GM10248 (cell line): Measurements from ENCODE around the gene LNX2.

Experiments
- CTCF ChIA-PET: fragments of 300-600 bp; sonication (Branson Sonifier 250); formaldehyde crosslinking; extraction: SDS; loops from one replicate; lab custom pipeline; 2021; ENCODE audit warnings: antibody characterized with exemption; lab: Yijun Ruan, JAX
- POLR2A ChIA-PET: fragments of 350-650 bp; sonication (Branson Sonifier 250); formaldehyde crosslinking; extraction: SDS; loops from one replicate; lab custom pipeline; 2020; ENCODE audit warnings: antibody characterized with exemption; lab: Yijun Ruan, JAX
- DNase-seq: peaks from one replicate; pipeline ENCODE4 v3.0.0; 2012; ENCODE audit errors: extremely low spot score
- TF ChIP-seq, protein P1 (sequence below): IDR thresholded peaks from 2 replicates; pipeline ENCODE4 v1.5.1; 2012; ENCODE audit warnings: mild to moderate bottlenecking, low read depth; ENCODE audit errors: extremely low read depth, missing control alignments, control extremely low read depth

The LNX2 gene

DNA sequence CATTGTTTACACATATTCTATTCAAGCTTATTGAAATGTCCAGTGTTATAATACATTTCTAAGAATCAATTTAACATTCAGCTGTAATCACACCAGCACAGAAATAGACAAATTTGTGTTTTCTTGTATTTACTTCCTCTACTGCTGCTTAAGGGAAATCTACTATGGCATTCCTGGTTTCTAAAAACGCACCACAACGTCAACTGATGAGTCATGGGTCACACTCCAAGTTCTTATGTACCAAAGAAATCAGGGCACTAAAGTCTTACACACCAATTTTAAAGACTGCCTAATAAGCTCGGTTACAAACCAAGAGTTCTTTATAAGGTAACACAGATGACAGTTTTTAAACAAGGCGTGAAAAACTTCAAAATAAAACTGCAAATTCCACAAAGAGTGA is 13.2 kb downstream of the LNX2 start:
- DNase-seq: no peak
- ChIA-PET CTCF (interaction anchor here (0.9 to 2.0 kb wide), 4 partner anchors 8 to 151 kb away, joined by 3 to 10 read pairs (median 6); partner anchors contain the start of gene LNX2), POLR2A (interaction anchor here (0.5 kb wide), 1 partner anchor 20 kb away, joined by 4 read pairs; no protein-coding TSS in a partner anchor)
- TF ChIP-seq, protein P1, sequence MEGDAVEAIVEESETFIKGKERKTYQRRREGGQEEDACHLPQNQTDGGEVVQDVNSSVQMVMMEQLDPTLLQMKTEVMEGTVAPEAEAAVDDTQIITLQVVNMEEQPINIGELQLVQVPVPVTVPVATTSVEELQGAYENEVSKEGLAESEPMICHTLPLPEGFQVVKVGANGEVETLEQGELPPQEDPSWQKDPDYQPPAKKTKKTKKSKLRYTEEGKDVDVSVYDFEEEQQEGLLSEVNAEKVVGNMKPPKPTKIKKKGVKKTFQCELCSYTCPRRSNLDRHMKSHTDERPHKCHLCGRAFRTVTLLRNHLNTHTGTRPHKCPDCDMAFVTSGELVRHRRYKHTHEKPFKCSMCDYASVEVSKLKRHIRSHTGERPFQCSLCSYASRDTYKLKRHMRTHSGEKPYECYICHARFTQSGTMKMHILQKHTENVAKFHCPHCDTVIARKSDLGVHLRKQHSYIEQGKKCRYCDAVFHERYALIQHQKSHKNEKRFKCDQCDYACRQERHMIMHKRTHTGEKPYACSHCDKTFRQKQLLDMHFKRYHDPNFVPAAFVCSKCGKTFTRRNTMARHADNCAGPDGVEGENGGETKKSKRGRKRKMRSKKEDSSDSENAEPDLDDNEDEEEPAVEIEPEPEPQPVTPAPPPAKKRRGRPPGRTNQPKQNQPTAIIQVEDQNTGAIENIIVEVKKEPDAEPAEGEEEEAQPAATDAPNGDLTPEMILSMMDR: no peak

DNA sequence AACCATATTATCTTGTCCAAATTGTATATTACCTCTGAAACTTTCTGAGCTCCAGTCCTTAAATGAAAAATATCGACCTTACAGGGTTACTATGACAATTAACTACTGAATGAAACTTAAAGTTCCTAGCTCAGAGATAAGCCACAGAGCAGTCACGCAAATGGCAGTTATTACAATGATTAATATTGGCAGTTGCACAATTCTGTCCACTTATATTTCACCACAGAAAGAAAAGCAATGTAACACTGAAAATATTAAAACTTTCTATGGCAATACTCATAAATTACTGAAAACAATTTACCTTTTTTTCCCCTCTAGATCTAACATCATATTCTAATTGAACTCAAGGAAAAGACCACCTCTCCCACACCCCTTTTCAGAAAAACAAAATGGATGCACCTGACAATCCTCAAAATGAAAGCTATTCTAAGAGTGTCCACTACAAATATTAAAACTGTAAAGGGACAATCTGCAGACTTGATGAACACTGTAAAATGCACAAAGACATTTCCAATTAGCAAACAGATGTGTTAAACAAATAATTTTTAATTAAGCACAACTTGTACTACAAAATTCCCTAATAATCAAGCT is 14.6 kb downstream of the LNX2 start:
- ChIA-PET CTCF (interaction anchor here (0.6 to 1.5 kb wide), 5 partner anchors 11 to 243 kb away, joined by 3 to 10 read pairs (median 4); partner anchors contain the start of gene LNX2), POLR2A (no interaction called here)
- no peak for DNase-seq
- TF ChIP-seq, protein P1: no peak

DNA sequence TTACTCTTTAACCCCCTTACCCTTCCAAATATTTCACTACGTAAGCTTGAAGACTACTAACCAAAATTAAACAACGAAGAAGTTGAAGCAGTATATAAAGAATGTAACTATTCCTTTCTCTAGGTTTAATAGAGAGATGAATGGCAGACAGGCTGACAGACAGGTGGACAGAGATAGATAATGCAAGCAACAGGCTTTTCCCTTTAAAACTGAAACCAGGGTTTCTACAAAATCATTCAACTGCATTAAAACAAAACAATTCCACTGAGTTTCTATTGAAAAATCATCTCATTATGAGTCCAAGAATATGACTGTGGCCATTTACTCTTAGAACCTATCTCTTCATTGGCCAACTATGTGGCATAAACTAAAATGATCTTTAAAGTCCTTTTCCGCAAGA is 15.2 kb downstream of the LNX2 start:
- ChIA-PET POLR2A (no interaction called here), CTCF (interaction anchor here (0.6 to 1.5 kb wide), 3 partner anchors 11 to 71 kb away, joined by 3 to 4 read pairs (median 3); no protein-coding TSS in a partner anchor)
- TF ChIP-seq, protein P1: no peak
- DNase-seq: no peak

DNA sequence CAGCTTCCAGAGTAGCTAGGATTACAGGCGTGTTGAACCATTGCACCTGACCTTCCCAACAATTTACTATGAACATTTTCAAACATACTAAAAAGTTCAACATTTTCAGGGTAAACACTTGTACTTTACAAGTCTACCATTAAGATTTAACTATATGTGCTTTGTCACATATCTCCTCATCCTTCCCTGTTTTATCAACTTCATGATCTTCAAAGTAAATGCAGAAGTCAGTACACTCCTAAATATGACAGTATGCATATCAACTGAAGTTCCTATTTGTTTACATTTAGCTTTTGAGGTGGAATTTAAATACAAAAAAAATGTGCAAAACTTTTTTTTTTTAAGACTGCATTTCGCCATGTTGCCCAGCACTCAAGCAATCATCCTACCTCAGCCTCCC is 18.5 kb downstream of the LNX2 start:
- TF ChIP-seq, protein P1: no peak
- ChIA-PET POLR2A (no interaction called here), CTCF (interaction anchor here (0.8 to 1.9 kb wide), 4 partner anchors 9 to 19 kb away, joined by 3 to 5 read pairs (median 4); partner anchors contain the start of gene LNX2)
- no peak for DNase-seq

DNA sequence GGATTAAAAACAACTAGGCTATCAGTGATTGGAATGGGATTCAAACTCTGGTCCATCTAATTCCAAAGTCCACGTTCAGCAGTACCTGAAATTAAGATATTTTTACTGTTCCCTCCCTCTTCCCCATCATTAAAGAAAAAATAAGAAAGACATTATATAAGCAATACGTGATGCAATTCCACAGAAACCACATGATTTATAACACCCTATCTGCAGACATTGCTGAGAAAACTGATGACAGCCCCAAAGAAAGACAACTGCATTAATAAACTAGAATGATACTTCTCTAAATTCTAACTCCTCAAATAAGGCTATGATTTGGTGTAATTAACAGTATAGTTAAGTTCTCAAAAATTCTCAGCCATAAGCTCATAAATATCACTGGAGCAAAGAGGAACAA is 19.1 kb downstream of the LNX2 start:
- no peak for DNase-seq
- ChIA-PET POLR2A (no interaction called here), CTCF (interaction anchor here (0.8 to 1.9 kb wide), 4 partner anchors 8 to 19 kb away, joined by 3 to 5 read pairs (median 4); partner anchors contain the start of gene LNX2)
- TF ChIP-seq, protein P1: no peak

DNA sequence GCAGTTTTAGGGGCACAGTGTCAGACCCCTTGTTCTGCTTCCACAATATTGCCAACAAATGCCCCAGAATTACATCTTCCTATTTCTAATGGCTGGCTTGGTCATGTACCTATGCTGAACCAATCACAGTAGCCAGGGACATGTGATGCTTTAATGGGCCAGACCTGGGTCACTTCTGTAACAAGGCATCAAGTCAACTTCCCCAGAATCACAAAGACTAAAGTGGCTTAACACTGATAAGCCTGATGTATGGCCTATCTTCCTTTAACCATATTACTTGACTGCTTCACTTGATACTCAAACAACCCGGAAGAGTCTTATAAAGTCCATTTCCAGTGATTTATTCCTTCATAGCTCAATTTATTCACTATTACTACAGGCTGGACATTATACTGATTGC is 19.6 kb downstream of the LNX2 start:
- TF ChIP-seq, protein P1: no peak
- POLR2A ChIA-PET: no interaction called here
- no peak for DNase-seq
- CTCF ChIA-PET: interaction anchor here (1.0 to 1.9 kb wide), 2 partner anchors 12 to 20 kb away, joined by 4 to 5 read pairs; partner anchors contain the start of gene LNX2
